GM21737 (cell line): ENCODE measurements around the gene OR4E1.
"Not testable (repeated sequence)": the region's sequence is repeated elsewhere in the genome, so short reads cannot be mapped to it uniquely, and the experiment has no call there.

Source experiments
- ATAC-seq: cut with Tn5 transposase; IDR thresholded peaks from one replicate; pipeline ENCODE4 v1.9.1; 2021; ENCODE audit warnings: mild to moderate bottlenecking, moderate library complexity; ENCODE audit not compliant: unreplicated experiment

Gene OR4E1, protein sequence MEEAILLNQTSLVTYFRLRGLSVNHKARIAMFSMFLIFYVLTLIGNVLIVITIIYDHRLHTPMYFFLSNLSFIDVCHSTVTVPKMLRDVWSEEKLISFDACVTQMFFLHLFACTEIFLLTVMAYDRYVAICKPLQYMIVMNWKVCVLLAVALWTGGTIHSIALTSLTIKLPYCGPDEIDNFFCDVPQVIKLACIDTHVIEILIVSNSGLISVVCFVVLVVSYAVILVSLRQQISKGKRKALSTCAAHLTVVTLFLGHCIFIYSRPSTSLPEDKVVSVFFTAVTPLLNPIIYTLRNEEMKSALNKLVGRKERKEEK

GRCh38 chr14:21673718-21674117 is at the start of gene OR4E1:
Gene OR4E1 (minus strand): TSS chr14:21673818. CDS start chr14:21670935, 2,883 bp downstream.
- no peak for ATAC-seq

GRCh38 chr14:21721504-21721903 is 47.9 kb upstream of the OR4E1 start:
- no peak for ATAC-seq

- no peak for ATAC-seq
Measured at GRCh38 chr14:21719841-21720240, 46.2 kb upstream of the OR4E1 start.

GRCh38 chr14:21714318-21714929 is 40.8 kb upstream of the OR4E1 start:
- no peak for ATAC-seq

DNA sequence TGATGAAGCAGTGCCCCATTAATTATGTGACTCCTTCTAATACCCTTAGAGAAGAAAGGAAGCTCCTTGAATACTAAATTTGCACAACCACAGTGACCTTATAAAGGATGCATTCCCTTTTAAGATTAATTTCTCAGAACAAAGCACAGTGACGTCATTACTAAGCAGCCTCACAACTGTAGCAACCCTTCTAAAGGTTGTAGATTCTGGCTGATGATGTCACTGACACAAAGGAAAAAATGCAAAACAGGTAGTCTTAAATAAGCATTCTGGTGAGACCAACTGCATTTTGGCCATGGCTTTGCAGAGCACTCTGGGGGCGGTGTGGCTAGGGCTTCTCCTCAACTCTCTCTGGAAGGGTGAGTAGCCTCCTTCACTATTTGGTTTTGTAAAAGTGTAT is 38.4 kb upstream of the OR4E1 start:
- ATAC-seq = no peak

GRCh38 chr14:21711360-21711961 is 37.8 kb upstream of the OR4E1 start:
- no peak for ATAC-seq

DNA sequence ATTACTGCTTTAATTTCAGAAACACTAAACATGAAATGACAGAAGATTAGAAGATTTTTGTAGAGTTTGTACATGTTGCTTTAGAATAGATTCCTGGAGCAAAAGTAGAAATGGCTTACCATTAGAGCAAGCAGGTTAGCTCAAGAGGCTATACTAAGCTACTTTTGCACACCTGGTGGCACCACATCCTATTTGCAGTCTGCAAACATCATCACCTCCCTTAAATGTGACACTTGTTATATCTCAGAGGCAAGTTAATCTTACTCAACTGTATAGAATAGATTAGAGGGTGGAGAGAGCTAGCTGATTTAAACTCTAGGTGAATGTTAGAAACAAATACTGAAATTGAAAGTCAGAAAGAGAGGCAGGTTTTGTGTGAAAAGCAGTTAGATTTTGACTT is 30.7 kb upstream of the OR4E1 start:
- no peak for ATAC-seq

DNA sequence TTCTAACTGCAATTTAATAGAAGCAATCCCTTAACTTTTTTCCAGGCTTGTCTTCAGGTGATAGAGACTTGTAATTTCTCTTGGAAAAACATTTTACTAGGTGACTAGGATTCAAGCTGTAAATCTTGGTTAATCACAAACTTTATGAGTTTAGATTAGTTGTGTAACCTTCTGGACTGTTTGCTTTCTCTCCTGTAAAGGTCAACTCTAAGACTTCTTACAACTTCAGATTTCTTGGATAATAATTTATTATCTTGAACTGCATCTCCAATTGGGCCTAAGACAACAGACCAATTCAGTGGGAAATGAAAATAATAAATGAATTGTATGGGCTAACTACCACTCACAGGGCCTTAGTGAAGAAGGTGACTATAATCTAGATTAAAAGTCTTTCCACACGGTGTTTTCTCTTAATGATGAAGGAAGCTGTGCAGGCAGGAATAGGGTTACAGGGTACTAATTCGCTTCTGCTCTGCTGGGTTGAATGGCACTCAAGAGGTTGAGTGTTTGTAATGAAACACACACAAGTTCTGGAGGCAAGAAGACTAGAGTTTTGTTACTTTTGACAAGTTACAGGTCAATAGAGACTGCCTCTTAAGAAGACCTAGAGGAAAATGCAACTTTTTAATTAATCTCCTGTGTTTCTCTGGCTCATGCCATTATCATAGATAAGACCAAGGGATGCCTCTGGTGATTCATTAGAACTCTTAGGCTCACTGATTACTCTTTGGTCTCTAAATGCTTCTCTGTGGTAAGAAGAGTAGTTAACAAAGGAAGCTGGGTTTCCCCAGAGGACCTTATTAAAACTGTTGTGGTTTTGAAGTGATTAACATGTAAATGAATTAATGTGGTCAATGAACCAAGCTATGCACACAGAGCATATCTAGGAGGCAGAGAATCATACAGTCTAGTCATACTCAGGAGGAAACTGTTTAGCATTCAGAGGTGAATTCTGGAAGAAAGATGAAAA is 30.0 kb upstream of the OR4E1 start:
- ATAC-seq = no peak

GRCh38 chr14:21702316-21702715 is 28.7 kb upstream of the OR4E1 start:
- no peak for ATAC-seq

DNA sequence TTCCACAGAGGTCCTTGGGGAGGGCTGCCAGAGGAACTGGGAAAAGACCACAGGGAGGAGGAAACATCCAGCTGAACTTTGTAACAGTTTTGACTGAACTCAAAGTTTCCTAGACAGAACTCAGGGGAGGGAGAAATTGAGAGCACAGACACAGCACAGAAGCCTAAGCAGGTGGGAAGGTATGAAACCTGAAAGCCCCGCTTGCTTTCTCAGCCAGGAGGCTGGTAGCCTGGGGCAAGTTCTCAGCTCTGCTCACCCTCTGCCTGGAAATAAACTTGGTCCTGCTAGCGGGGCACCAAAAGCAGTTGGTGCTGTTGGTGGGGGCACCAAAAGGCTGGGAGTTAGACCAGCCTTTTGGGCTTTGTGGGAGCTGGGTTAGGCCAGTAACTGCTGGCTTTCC is 25.9 kb upstream of the OR4E1 start:
- no peak for ATAC-seq

DNA sequence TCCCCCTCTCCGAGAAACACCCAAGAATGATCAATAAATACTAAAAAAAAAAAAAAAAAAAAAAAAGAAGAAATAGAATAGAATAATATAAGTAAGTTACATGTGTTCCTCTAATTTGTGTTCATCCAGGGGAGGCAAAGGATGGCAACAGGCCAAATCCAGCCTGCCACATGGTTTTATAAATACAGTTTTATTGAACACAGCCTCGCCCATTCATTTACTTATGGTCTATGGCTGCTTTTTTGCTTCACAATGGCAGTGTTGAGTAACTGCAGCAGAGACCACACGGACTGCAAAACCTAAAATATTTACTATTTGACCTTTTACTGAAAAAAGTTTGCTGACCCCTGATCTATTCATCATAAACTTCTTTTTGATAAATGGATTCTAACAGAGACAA is 24.9 kb upstream of the OR4E1 start:
- not testable (repeated sequence) for ATAC-seq

- ATAC-seq = not testable (repeated sequence)
Measured at GRCh38 chr14:21697662-21698061, 24.0 kb upstream of the OR4E1 start.

DNA sequence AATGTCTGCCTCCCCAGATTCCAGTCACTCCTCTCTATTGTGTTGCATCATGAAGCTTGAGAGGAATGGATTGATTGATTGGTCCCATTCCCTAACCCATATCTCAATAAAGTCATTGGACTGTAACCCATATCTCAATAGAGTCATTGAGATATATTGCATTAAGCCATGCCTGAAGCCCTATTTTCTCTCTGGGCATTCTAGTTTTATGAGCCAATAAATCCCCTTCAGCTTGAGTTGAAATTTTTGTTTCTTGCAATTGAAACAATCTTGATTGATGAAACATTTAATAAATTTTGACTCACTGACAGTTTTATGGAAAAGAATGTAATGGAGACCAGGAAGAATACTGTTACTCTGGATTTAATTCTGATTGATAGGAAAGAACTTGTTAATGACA is 20.8 kb upstream of the OR4E1 start:
- ATAC-seq = no peak

DNA sequence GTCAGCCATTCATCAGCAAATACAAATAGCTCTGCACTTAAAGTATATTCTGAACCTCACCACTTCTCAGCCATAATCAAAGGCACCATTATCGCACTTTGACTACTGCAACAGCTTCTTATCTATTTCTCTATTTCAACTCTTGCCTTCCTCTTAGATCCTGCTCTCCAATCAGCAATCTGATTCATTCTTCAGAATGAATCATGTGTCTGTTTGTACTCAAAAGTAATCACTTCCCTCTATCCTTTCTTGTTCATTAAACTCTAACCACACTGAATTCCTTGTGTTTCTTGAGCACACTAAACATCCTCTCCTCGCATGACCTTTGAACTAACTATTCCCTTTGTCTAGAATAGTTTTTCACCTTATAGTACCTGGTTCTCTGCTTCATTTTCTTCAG is 12.8 kb upstream of the OR4E1 start:
- no peak for ATAC-seq

GRCh38 chr14:21680072-21680471 is 6.5 kb upstream of the OR4E1 start:
- ATAC-seq = no peak

DNA sequence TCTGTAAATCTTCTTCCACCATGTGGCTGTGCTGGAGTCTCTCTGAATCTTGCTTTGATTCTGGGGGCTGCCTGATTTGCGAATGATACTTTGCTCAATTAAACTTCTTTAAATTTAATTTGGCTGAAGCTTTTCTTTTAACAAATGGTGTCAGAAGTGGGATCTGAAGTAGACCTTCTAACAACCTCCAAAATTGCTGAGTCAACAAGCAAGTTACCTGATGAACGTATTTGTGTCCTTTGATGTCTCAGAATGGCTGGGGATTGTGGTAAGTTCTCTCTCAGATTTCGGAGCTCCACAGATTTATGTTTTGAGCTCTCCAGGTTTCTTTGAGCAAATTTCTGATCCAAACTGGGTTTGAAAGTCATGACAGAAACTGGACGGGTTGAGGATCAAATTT is 1.9 kb upstream of the OR4E1 start:
- no peak for ATAC-seq

DNA sequence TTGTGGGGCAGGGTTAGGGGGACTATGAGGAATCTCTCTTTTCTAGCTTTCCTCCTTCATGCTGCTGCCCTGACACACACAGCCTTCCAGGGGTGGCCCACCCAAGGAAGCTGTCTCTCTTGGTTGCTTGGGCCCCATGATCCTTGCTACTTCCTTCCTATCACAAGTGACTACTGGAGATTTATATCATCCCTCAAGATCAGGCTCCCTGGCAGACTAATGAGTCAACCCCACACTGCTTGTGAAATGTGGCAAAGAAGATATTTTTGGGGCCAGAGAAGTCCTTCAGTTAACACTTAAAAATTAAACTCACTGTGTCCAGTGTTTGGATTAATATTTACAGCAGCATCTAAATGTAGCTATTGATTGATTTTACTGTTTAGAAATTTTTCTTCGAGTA is 1.5 kb downstream of the OR4E1 start:
- ATAC-seq = no peak

DNA sequence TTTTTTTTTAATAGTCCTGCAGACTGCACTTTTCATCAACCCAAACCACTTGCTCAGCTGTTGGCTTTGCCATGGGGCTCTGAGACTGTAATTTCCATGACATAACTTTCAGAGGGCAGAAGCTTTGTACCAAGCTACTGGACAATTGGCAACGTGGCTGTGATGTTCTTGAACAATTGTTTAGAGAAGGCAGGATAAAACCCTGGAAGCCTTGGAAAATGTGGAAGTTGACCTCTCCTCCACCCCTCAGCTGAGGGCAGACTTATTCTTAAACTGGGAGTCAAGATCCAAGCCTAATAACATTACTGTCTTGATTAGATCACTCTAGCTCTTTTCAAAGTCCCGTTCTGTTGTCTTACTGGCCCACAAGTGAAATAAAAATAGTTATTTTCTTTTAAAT is 2.2 kb downstream of the OR4E1 start:
- no peak for ATAC-seq

DNA sequence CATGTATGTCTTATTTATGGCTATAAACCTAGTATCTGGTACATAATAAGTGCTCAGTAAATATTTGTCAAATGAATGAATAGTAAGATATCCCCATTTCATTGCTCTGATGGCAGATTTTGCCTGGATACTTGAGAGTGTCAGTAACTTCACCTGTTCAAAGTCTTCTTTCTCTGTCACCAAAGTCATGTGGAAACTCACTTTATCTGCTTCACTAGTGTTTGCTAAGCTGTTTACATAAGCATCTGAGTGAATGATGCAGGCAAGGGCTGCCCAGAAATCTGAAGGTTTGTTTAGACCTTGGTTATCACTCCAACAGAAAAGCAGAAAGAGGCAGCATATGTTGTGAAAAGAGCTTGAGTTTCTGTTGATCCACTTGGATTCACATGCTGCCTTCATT is 4.3 kb downstream of the OR4E1 start:
- ATAC-seq = no peak

- no peak for ATAC-seq
Measured at GRCh38 chr14:21668377-21668776, 5.2 kb downstream of the OR4E1 start.

DNA sequence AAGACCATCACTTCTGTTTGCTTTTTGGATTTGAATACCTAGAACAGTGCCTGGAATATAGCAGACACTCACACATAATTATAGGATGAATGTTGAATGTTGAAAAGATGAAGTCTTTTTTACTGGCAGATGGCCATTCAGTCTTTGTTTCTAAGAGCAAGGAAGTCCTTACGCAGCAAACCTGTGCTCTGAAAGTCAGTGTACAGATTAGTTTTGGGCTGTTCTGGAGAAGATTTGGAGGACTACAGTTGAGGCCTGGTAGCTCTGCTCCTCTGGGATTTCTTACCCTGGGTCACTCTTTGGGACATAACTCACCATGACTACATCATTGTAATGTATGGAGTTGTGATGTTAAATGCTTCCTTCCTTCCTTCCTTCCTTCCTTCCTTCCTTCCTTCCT is 16.6 kb downstream of the OR4E1 start:
- ATAC-seq = no peak
